GM13976 (cell line): ENCODE data around the gene ATG9A.

Experiments used
- DNase-seq: peaks from one replicate; pipeline ENCODE4 v3.0.0; 2012; ENCODE audit warnings: low spot score
- in situ Hi-C: fragments of 300-500 bp; cut with MboI; formaldehyde crosslinking; loops from one replicate; pipeline ENCODE4 v1.12.0; 2022; ENCODE audit warnings: low sequenced_read_pairs, mixed read lengths, inconsistent platforms; ENCODE audit not compliant: unreplicated experiment
- TF ChIP-seq, protein P1 (sequence below): IDR thresholded peaks from 2 replicates; pipeline ENCODE4 v1.5.1; 2012; ENCODE audit warnings: borderline replicate concordance, mild to moderate bottlenecking; ENCODE audit not compliant: insufficient read depth; ENCODE audit errors: extremely low read depth, missing control alignments, control extremely low read depth

The ATG9A gene

DNA sequence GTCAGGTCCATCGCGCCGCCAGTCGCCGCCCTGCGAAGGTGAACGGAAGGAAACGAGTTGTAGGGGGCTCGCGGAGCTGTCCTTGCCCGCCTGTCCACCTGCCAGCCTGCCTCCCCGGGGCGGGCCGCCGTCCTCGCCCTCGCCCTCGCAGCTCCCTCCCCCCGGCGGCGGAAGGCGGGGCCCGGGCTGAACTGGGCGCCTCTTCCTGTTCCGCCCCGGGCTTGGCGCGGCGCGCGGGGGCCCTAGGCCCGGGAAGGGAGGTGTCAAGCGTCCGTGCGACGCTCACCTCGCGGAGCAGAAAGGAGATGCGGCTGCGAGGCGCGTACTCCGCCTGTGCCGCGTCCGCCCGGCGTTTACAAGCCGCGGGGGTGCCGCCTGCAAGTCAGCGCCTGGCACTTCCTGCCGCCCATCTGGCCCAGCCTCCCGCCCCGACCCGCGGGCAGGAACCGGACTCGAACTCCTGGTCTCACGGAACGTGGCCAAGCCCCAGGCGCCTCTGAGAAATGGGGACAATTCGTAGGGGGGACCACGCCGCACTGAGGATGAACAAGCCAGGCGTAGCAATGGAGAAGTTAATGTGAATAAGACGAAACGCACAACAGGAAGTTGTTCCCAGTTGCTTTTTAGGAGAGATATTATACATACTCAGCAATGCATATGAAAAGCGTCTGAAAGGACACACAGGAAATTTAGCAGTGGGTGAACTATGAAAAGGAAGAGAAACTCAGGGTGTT, 52.5 kb downstream of the ATG9A start, which contains the start of gene CNPPD1:
Gene CNPPD1 (minus strand): TSS at position 108 of the 734 bp plus-strand sequence. CDS start 97 bp downstream, at position 11.
- in situ Hi-C loops, result no loop called here
- peak; percentile 94 for DNase-seq
- TF ChIP-seq, protein P1, sequence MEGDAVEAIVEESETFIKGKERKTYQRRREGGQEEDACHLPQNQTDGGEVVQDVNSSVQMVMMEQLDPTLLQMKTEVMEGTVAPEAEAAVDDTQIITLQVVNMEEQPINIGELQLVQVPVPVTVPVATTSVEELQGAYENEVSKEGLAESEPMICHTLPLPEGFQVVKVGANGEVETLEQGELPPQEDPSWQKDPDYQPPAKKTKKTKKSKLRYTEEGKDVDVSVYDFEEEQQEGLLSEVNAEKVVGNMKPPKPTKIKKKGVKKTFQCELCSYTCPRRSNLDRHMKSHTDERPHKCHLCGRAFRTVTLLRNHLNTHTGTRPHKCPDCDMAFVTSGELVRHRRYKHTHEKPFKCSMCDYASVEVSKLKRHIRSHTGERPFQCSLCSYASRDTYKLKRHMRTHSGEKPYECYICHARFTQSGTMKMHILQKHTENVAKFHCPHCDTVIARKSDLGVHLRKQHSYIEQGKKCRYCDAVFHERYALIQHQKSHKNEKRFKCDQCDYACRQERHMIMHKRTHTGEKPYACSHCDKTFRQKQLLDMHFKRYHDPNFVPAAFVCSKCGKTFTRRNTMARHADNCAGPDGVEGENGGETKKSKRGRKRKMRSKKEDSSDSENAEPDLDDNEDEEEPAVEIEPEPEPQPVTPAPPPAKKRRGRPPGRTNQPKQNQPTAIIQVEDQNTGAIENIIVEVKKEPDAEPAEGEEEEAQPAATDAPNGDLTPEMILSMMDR, result no peak

DNA sequence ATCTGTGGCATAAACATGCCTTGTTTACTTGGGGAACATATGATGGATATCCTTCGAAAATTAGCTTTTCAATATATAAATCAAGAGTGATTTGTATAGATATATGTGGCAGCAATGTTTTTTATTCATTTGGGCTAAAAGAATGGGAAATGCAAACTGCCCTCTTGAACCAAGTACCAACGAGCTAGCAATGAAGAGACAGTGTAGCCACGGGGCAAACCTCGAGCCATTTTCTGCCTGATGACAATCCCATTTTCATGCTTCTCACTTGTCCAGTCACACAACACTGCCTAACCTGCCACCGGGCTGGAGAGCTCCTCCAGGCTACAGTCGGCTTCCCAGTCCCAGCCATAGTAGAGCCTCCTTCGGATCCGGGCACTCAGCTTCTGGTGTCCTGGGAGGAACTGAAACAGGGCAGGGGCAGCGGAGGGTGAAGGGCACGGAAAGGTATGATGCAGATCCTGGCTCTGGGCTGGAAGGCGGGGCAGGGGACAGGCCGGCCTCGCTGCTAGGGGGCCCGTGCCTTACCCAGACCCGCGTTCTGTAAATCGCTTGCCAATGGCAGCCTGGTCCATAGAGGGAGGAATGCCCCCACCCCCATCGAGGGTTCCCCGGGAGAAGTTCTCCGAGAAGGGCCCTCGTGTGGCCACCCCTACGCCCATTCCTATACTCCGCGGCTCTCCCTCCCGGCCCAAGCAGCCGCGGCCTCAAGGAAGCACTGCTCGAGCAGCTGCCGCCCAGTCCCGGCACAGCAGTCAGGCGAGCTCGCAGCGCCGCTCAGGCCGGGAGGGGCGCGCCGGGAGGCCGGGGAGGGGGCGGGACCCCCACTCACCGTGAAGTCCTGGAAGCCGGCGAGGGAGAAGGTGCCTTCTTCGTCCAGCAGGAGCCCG, 53.3 kb downstream of the ATG9A start:
- peak; percentile 46 for DNase-seq
- in situ Hi-C loops, result no loop called here

DNA sequence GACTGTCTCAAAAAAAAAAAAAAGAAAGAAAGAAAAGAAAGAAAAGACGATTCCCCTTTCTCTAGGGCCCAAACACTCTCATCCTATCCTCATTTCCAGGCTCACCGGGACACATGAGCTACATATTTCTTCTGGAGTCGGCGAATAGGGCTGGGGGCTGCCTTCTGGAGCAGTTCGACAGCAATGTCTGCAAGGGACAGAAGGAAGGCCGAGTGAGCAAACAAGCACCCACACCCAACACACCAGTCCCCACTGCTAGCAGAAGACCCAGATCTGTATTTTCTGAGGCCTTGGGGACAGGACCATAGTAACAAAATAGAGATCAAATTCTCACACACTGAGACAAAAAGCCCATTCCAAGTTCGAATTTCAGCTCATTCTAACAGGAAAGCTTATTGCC, 54.0 kb downstream of the ATG9A start:
- no peak for DNase-seq
- in situ Hi-C loops, result no loop called here
- TF ChIP-seq, protein P1, result no peak

More for the DNA sequence above, 53.3 kb downstream of the ATG9A start:
- TF ChIP-seq, protein P1, result no peak

DNA sequence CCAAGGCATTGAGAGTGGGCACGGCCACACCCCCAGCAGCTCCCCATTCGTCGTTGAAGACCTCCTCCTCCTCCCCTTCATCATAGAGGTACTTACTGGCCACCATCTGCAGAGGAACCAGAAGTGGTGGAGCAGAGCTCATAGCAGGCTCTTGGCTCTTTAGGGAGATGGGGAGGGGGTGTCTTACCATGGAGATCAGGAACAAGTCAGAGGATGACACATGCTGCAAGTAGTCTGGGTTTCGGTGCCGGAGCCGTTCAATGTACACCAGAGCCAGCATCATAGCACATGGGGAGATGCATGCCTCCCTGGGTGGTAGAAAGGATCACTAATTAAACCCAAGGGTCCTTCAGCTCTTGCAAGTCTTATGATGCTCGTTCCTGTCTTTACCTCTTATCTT, 54.6 kb downstream of the ATG9A start:
- in situ Hi-C loops, result loop anchor here (25.0 kb wide), 1 partner anchor 112 kb away; the partner anchor contains the start of gene DNAJB2
- TF ChIP-seq, protein P1, result no peak
- no peak for DNase-seq

DNA sequence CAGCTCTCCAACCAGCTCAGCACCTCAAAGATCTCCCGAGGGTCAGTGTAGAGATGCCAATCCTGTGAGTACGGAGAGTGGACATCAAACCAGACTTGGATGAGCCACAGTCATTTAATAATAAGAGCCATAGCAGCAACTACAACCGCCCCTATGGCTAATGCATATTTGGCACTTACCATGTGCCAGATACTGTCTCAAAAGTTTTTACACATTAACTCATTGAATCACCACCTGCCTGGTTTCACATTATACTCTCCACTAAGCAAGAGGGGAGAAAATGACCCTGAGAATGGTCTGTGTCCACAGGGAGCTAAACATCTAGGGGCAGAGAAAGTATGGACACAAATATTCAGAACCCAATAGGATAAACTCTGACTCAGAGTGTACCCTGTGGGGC, 55.3 kb downstream of the ATG9A start:
- in situ Hi-C loops, result loop anchor here (25.0 kb wide), 1 partner anchor 113 kb away; the partner anchor contains the start of gene DNAJB2
- DNase-seq, result no peak
- TF ChIP-seq, protein P1, result no peak

DNA sequence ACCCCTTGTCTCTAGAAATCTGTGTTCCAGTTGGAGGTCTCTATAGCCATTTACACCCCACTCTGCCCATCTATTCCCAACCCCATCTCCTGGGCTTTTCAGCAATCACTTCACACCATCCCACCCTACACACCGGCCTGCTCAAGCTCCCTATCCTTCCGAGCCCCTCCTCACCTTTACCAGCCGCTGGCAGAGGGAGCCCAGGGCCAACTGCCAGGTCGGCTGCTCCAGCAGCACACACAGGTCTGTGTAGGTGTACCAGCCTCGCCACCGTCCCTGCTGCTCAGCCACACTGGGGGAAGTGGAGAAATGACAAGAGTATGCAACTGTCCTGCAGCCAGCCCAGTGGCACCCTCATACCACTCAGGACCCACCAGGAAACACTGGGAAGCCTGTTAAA, 56.3 kb downstream of the ATG9A start:
- DNase-seq, result no peak
- TF ChIP-seq, protein P1, result no peak
- in situ Hi-C loops, result loop anchor here (25.0 kb wide), 1 partner anchor 114 kb away; the partner anchor contains the start of gene DNAJB2
